WTC11 (cell line): ENCODE results near the gene MORC3. TPM values are rescaled to one million over a fixed set of nuclear protein-coding genes. Genes with fewer than 3 reads are reported as not detected.

ENCODE experiments used
- ATAC-seq: fragments of 200-7000 bp; cut with Tn5 transposase; 2 replicates; pipeline ENCODE4 v1.10.0; 2021; ENCODE audit warnings: mild to moderate bottlenecking, moderate library complexity
- CTCF ChIA-PET: fragments of 300-600 bp; sonication (Branson Sonifier 250); formaldehyde crosslinking; loops from one replicate; lab custom pipeline; 2021; ENCODE audit warnings: antibody characterized with exemption; lab: Charles Lee
- POLR2A ChIA-PET: fragments of 350-600 bp; sonication (Branson Sonifier 250); formaldehyde crosslinking; loops from one replicate; lab custom pipeline; 2021; ENCODE audit warnings: antibody characterized with exemption; lab: Charles Lee
- DNase-seq: peaks from one replicate; pipeline ENCODE4 v3.0.0; 2021; ENCODE audit warnings: low spot score
- H3K27ac Mint-ChIP-seq: 2 replicates; pipeline ENCODE4 v1.8.0; 2021; ENCODE audit warnings: mixed read lengths
- H3K27me3 Mint-ChIP-seq: 2 replicates; pipeline ENCODE4 v1.8.0; 2021; ENCODE audit warnings: low read depth, mild to moderate bottlenecking, moderate library complexity, mixed read lengths
- H3K36me3 Mint-ChIP-seq: 2 replicates; pipeline ENCODE4 v1.8.0; 2021; ENCODE audit warnings: mixed read lengths
- H3K4me1 Mint-ChIP-seq: 2 replicates; pipeline ENCODE4 v1.8.0; 2022; ENCODE audit warnings: mixed read lengths
- H3K4me3 Mint-ChIP-seq: 2 replicates; pipeline ENCODE4 v1.8.0; 2021; ENCODE audit warnings: mild to moderate bottlenecking, moderate library complexity, mixed read lengths
- H3K9me3 Mint-ChIP-seq: 2 replicates; pipeline ENCODE4 v1.8.0; 2021; ENCODE audit warnings: mixed read lengths
- ATF2 ChIP-seq: sonication (generic); formaldehyde crosslinking; IDR thresholded peaks from 2 replicates; pipeline ENCODE4 v1.8.1; 2022; ENCODE audit warnings: low read depth, missing genetic modification reagents, borderline replicate concordance
- CBFB ChIP-seq: sonication (generic); formaldehyde crosslinking; IDR thresholded peaks from 2 replicates; pipeline ENCODE4 v1.8.1; 2022; ENCODE audit warnings: mild to moderate bottlenecking, low read depth, missing genetic modification reagents
- E2F5 ChIP-seq: sonication (generic); formaldehyde crosslinking; IDR thresholded peaks from 2 replicates; pipeline ENCODE4 v1.8.1; 2022; ENCODE audit warnings: mild to moderate bottlenecking, moderate library complexity, missing genetic modification reagents
- FOXJ3 ChIP-seq: sonication (generic); formaldehyde crosslinking; IDR thresholded peaks from 2 replicates; pipeline ENCODE4 v1.9.0; 2021; ENCODE audit warnings: missing genetic modification reagents, mild to moderate bottlenecking, borderline replicate concordance
- GRHL2 ChIP-seq: fragments of 250-450 bp; sonication (Bioruptor Pico); IDR thresholded peaks from 2 replicates; pipeline ENCODE4 v1.8.0; 2022; ENCODE audit warnings: mild to moderate bottlenecking, moderate library complexity; ENCODE audit not compliant: insufficient replicate concordance, severe bottlenecking
- HMGA2 ChIP-seq: fragments of 250-450 bp; sonication (Bioruptor Pico); IDR thresholded peaks from 2 replicates; pipeline ENCODE4 v1.4.0; 2021; ENCODE audit warnings: mild to moderate bottlenecking, moderate library complexity
- IRF2 ChIP-seq: sonication (generic); formaldehyde crosslinking; IDR thresholded peaks from 2 replicates; pipeline ENCODE4 v1.8.0; 2022; ENCODE audit warnings: low read depth, missing genetic modification reagents, borderline replicate concordance
- KAT7 ChIP-seq: sonication (generic); formaldehyde crosslinking; IDR thresholded peaks from 2 replicates; pipeline ENCODE4 v1.8.1; 2023; ENCODE audit warnings: missing genetic modification reagents, mild to moderate bottlenecking, borderline replicate concordance
- MAX ChIP-seq: sonication (generic); formaldehyde crosslinking; IDR thresholded peaks from 2 replicates; pipeline ENCODE4 v1.8.0; 2022; ENCODE audit warnings: mild to moderate bottlenecking, missing genetic modification reagents
- PRRX2 ChIP-seq: fragments of 250-450 bp; sonication (Bioruptor Pico); IDR thresholded peaks from 2 replicates; pipeline ENCODE4 v1.8.0; 2021; ENCODE audit warnings: mild to moderate bottlenecking
- RORB ChIP-seq: fragments of 250-450 bp; sonication (Bioruptor Pico); IDR thresholded peaks from 2 replicates; pipeline ENCODE4 v1.9.0; 2021; ENCODE audit warnings: mild to moderate bottlenecking
- SP1 ChIP-seq: sonication (generic); formaldehyde crosslinking; conservative IDR thresholded peaks from 2 replicates; pipeline ENCODE4 v1.8.1; 2022; ENCODE audit warnings: missing genetic modification reagents
- TEAD4 ChIP-seq: sonication (generic); formaldehyde crosslinking; IDR thresholded peaks from 2 replicates; pipeline ENCODE4 v1.8.0; 2022; ENCODE audit warnings: mild to moderate bottlenecking, missing genetic modification reagents
- TP53 ChIP-seq: sonication (generic); formaldehyde crosslinking; IDR thresholded peaks from 2 replicates; pipeline ENCODE4 v1.8.1; 2023; ENCODE audit warnings: mild to moderate bottlenecking, missing genetic modification reagents
- ZBTB21 ChIP-seq: sonication (generic); formaldehyde crosslinking; IDR thresholded peaks from 2 replicates; pipeline ENCODE4 v1.8.1; 2023; ENCODE audit warnings: mild to moderate bottlenecking, missing genetic modification reagents, borderline replicate concordance
- ZNF263 ChIP-seq: sonication (generic); formaldehyde crosslinking; IDR thresholded peaks from 2 replicates; pipeline ENCODE4 v1.8.1; 2022; ENCODE audit warnings: low read depth, mild to moderate bottlenecking, moderate library complexity, missing genetic modification reagents
- ZNF396 ChIP-seq: fragments of 250-450 bp; sonication (Bioruptor Pico); IDR thresholded peaks from 2 replicates; pipeline ENCODE4 v1.8.0; 2021; ENCODE audit warnings: mild to moderate bottlenecking, moderate library complexity, borderline replicate concordance
- ZNF416 ChIP-seq: fragments of 250-450 bp; sonication (Bioruptor Pico); IDR thresholded peaks from 2 replicates; pipeline ENCODE4 v1.9.0; 2021; ENCODE audit warnings: mild to moderate bottlenecking, inconsistent platforms
- ZNF423 ChIP-seq: fragments of 250-450 bp; sonication (Bioruptor Pico); IDR thresholded peaks from 2 replicates; pipeline ENCODE4 v2.1.2; 2022; ENCODE audit warnings: mild to moderate bottlenecking, moderate library complexity
- ZNF512 ChIP-seq: sonication (generic); formaldehyde crosslinking; IDR thresholded peaks from 2 replicates; pipeline ENCODE4 v1.8.1; 2022; ENCODE audit warnings: missing genetic modification reagents, borderline replicate concordance
- ZNF532 ChIP-seq: fragments of 250-450 bp; sonication (Bioruptor Pico); IDR thresholded peaks from 2 replicates; pipeline ENCODE4 v1.9.0; 2021; ENCODE audit warnings: mild to moderate bottlenecking, borderline replicate concordance
- ZSCAN18 ChIP-seq: fragments of 250-450 bp; sonication (Bioruptor Pico); IDR thresholded peaks from 2 replicates; pipeline ENCODE4 v2.1.2; 2022; ENCODE audit warnings: mild to moderate bottlenecking, moderate library complexity
- total RNA-seq: library from RNA; stranded (reverse); gene quantifications from 3 replicates; pipeline ENCODE4 v1.2.3, GENCODE V29; 2021

MORC3 gene
- total RNA-seq, 1 experiment from 2014 or later: 15.9 TPM

- no peak for TF ChIP-seq ZNF512 (CRISPR knock-in tag)
Measured at GRCh38 chr21:36349315-36349714, 29.3 kb downstream of the MORC3 start (continued).

GRCh38 chr21:36350282-36350910 lies 30.4 kb downstream of the MORC3 start:
- Mint-ChIP-seq H3K27ac (no peak overlapping the region), H3K4me3 (no peak overlapping the region), H3K36me3 (peaks cover 58% of the 10 kb centered on the region), H3K9me3 (no peaks in the 10 kb centered on the region), H3K4me1 (no peaks in the 10 kb centered on the region), H3K27me3 (no peaks in the 10 kb centered on the region)
- ChIA-PET CTCF (interaction anchor here (0.5 to 0.6 kb wide), 2 partner anchors 10 to 140 kb away, joined by 3 to 4 read pairs; no protein-coding TSS in a partner anchor), POLR2A (no interaction called here)
- DNase-seq (no peak), ATAC-seq (no peak)
- TF ChIP-seq GRHL2: no peak
- TF ChIP-seq ZNF396 (CRISPR knock-in tag): no peak
- no peak for TF ChIP-seq MAX (CRISPR knock-in tag)
- no peak for TF ChIP-seq FOXJ3 (CRISPR knock-in tag)
- TF ChIP-seq ZNF532 (CRISPR knock-in tag): no peak
- no peak for TF ChIP-seq TEAD4 (CRISPR knock-in tag)
- TF ChIP-seq CBFB (CRISPR knock-in tag): no peak
- no peak for TF ChIP-seq ZNF423 (CRISPR knock-in tag)

GRCh38 chr21:36354918-36355680 lies 35.1 kb downstream of the MORC3 start:
- Mint-ChIP-seq H3K9me3 (no peaks in the 10 kb centered on the region), H3K4me1 (no peaks in the 10 kb centered on the region), H3K36me3 (peaks cover 38% of the 10 kb centered on the region), H3K4me3 (no peak overlapping the region), H3K27me3 (no peaks in the 10 kb centered on the region), H3K27ac (peak overlapping the region; percentile 3; the same call in 1 of the 2 replicates)
- no peak for ATAC-seq
- POLR2A ChIA-PET: no interaction called here
- CTCF ChIA-PET: no interaction called here
- DNase-seq: no peak
- TF ChIP-seq ZNF423 (CRISPR knock-in tag) (no peak), ZNF416 (CRISPR knock-in tag) (no peak), MAX (CRISPR knock-in tag) (no peak), RORB (CRISPR knock-in tag) (no peak), ZSCAN18 (CRISPR knock-in tag) (no peak), ATF2 (CRISPR knock-in tag) (no peak), E2F5 (no peak), ZBTB21 (CRISPR knock-in tag) (no peak), TP53 (CRISPR knock-in tag) (no peak), PRRX2 (CRISPR knock-in tag) (no peak), IRF2 (CRISPR knock-in tag) (no peak), SP1 (CRISPR knock-in tag) (no peak), KAT7 (CRISPR knock-in tag) (no peak), HMGA2 (CRISPR knock-in tag) (no peak), ZNF263 (CRISPR knock-in tag) (no peak)
